HT1080 (cell line): Measurements from ENCODE around the gene LAMB4. TPM values are rescaled to one million over a fixed set of nuclear protein-coding genes. Genes with fewer than 3 reads are reported as not detected.

ENCODE experiments used
- DNase-seq: peaks from one replicate; pipeline ENCODE4 v3.0.0-alpha.2; 2015; ENCODE audit warnings: low read depth
- total RNA-seq: library from RNA; depleted of rRNA; stranded (reverse); fragments of >200 nt; shearing (Covaris generic); gene quantifications from 2 replicates; pipeline ENCODE4 v1.2.3, GENCODE V29; 2014

Gene LAMB4
- total RNA-seq, 1 experiment from 2014 or later, result 0.06 TPM

- DNase-seq, result peak; percentile 82
Observed at GRCh38 chr7:107999779-108000560, 130.2 kb downstream of the LAMB4 start.

- no peak for DNase-seq
Observed at GRCh38 chr7:107998660-107999480, 131.3 kb downstream of the LAMB4 start.

- peak; percentile 46 for DNase-seq
Observed at GRCh38 chr7:107998150-107998549, 132.0 kb downstream of the LAMB4 start.

GRCh38 chr7:107996072-107996882 lies 133.9 kb downstream of the LAMB4 start:
- no peak for DNase-seq

- peak; percentile 98 for DNase-seq
Observed at GRCh38 chr7:107995184-107996071, 134.7 kb downstream of the LAMB4 start.

GRCh38 chr7:107994421-107995030 lies 135.6 kb downstream of the LAMB4 start:
- DNase-seq, result no peak

GRCh38 chr7:107993891-107994291 lies 136.3 kb downstream of the LAMB4 start:
- DNase-seq, result peak; percentile 34

- DNase-seq, result peak; percentile 75
Observed at GRCh38 chr7:107989618-107990373, 140.4 kb downstream of the LAMB4 start.

- DNase-seq, result no peak
Observed at GRCh38 chr7:107982918-107983389, 147.2 kb downstream of the LAMB4 start.

GRCh38 chr7:107982042-107982840 lies 147.9 kb downstream of the LAMB4 start:
- DNase-seq, result no peak

GRCh38 chr7:107981466-107981865 lies 148.7 kb downstream of the LAMB4 start:
- DNase-seq, result no peak

- DNase-seq, result no peak
Observed at GRCh38 chr7:107980671-107981190, 149.4 kb downstream of the LAMB4 start.

- no peak for DNase-seq
Observed at GRCh38 chr7:107980171-107980570, 150.0 kb downstream of the LAMB4 start.

GRCh38 chr7:107978815-107979408 lies 151.2 kb downstream of the LAMB4 start:
- no peak for DNase-seq

GRCh38 chr7:107977048-107977447 lies 153.1 kb downstream of the LAMB4 start:
- no peak for DNase-seq

GRCh38 chr7:107976620-107977019 lies 153.5 kb downstream of the LAMB4 start:
- DNase-seq, result no peak

GRCh38 chr7:107975394-107976013 lies 154.7 kb downstream of the LAMB4 start:
- DNase-seq, result no peak
